K562 (cell line): ENCODE measurements around the gene TMEM225B. TPM values are rescaled to one million over a fixed set of nuclear protein-coding genes. Genes with fewer than 3 reads are reported as not detected.
A peak's percentile ranks its signal among the peaks of the same experiment; 100 is the strongest.

ENCODE experiments used
- BRF1 ChIP-seq: IDR thresholded peaks from 3 replicates; pipeline ENCODE4 v1.6.1; 2011; ENCODE audit warnings: borderline replicate concordance, mild to moderate bottlenecking; ENCODE audit not compliant: insufficient read length; ENCODE audit errors: extremely low read depth
- CCNT2 ChIP-seq: IDR thresholded peaks from 2 replicates; pipeline ENCODE4 v1.6.1; 2011; ENCODE audit warnings: borderline replicate concordance, low read depth, mild to moderate bottlenecking, moderate library complexity, mixed read lengths, low read length; ENCODE audit not compliant: insufficient read length; ENCODE audit errors: extremely low read depth
- EWSR1 ChIP-seq: fragments of 450-650 bp; IDR thresholded peaks from 2 replicates; pipeline ENCODE4 v1.6.1; 2018; ENCODE audit warnings: borderline replicate concordance, mild to moderate bottlenecking, low read depth, moderate library complexity; ENCODE audit not compliant: partially characterized antibody
- FOXK1 ChIP-seq: sonication (generic); formaldehyde crosslinking; IDR thresholded peaks from 2 replicates; pipeline ENCODE4 v1.8.0; 2022; ENCODE audit warnings: missing genetic modification reagents, mild to moderate bottlenecking, borderline replicate concordance
- KDM4B ChIP-seq, 2 experiments: fragments of 450-650 bp in 1 of 2; sonication (generic) in 1 of 2; IDR thresholded peaks; 2 replicates each; pipeline ENCODE4 v1.6.1; 2016 to 2017; ENCODE audit warnings: borderline replicate concordance in 2 of 2, antibody characterized with exemption in 1 of 2, low read depth in 1 of 2, mild to moderate bottlenecking in 1 of 2
- LEF1 ChIP-seq: fragments of 450-650 bp; IDR thresholded peaks from 2 replicates; pipeline ENCODE4 v1.6.1; 2016; ENCODE audit warnings: mild to moderate bottlenecking
- PHF8 ChIP-seq: fragments of 200-600 bp; sonication (generic); IDR thresholded peaks from 2 replicates; pipeline ENCODE4 v1.6.1; 2012; ENCODE audit warnings: mixed run types, mild to moderate bottlenecking, inconsistent platforms, low read length, moderate library complexity, borderline replicate concordance
- PML ChIP-seq: IDR thresholded peaks from 2 replicates; pipeline ENCODE4 v1.6.1; 2012; ENCODE audit warnings: low read length, inconsistent platforms
- SPI1 ChIP-seq: IDR thresholded peaks from 2 replicates; pipeline ENCODE4 v1.6.1; 2011; ENCODE audit warnings: low read depth, low read length, control low read depth, borderline replicate concordance
- TAF1 ChIP-seq: IDR thresholded peaks from 2 replicates; pipeline ENCODE4 v1.6.1; 2011; ENCODE audit warnings: mild to moderate bottlenecking, low read length, moderate library complexity; ENCODE audit not compliant: insufficient read depth, control insufficient read depth, severe bottlenecking; ENCODE audit errors: extremely low read depth
- TAF9B ChIP-seq: fragments of 450-650 bp; IDR thresholded peaks from 2 replicates; pipeline ENCODE4 v1.6.1; 2018; ENCODE audit warnings: mild to moderate bottlenecking; ENCODE audit not compliant: partially characterized antibody
- ZFX ChIP-seq: sonication (generic); formaldehyde crosslinking; IDR thresholded peaks from 2 replicates; pipeline ENCODE4 v1.8.0; 2022; ENCODE audit warnings: mild to moderate bottlenecking, missing genetic modification reagents, moderate library complexity
- ZKSCAN3 ChIP-seq: fragments of 250-450 bp; sonication (Bioruptor Pico); IDR thresholded peaks from 2 replicates; pipeline ENCODE4 v1.4.0; 2020
- ZKSCAN8 ChIP-seq: fragments of 200-800 bp; sonication (Bioruptor generic); IDR thresholded peaks from 2 replicates; pipeline ENCODE4 v1.6.1; 2016; ENCODE audit warnings: missing genetic modification characterization, missing compliant biosample characterization
- ZNF175 ChIP-seq: fragments of 200-800 bp; sonication (Bioruptor generic); IDR thresholded peaks from 2 replicates; pipeline ENCODE4 v1.6.1; 2016; ENCODE audit warnings: low read depth, mild to moderate bottlenecking, missing genetic modification characterization, missing compliant biosample characterization
- polyA plus RNA-seq, 8 experiments: library from polyadenylated mRNA; depleted of rRNA in 4 of 8; stranded (reverse) in 5 of 8; unstranded in 3 of 8; fragments of >200 nt; fragmentation: Nextera tagmentation in 2 of 8; fragmentation: Illumina TruSeq in 1 of 8; extraction: Ambion mirVana in 2 of 8; extraction: Trizol in 1 of 8; gene quantifications; 2 replicates each; pipeline versions ENCODE4 v1.2.1 to v1.2.3, GENCODE V29; 2011 to 2014; ENCODE audit warnings: inconsistent platforms in 1 of 8, missing spikeins in 1 of 8
- total RNA-seq, 7 experiments: library from RNA; depleted of rRNA in 6 of 7; stranded (reverse); fragments of >200 nt in 6 of 7; fragmentation: Illumina TruSeq in 2 of 7; extraction: Trizol in 2 of 7; gene quantifications; 2 replicates each; pipeline versions ENCODE4 v1.2.1 to v1.2.3, GENCODE V29; 2011 to 2021; ENCODE audit warnings: low replicate concordance in 1 of 7
- TF ChIP-seq, protein P1 (sequence below): fragments of 450-650 bp; IDR thresholded peaks from 2 replicates; pipeline ENCODE4 v1.6.1; 2017; ENCODE audit warnings: antibody characterized with exemption, mild to moderate bottlenecking
- TF ChIP-seq, protein P2 (sequence below): fragments of 250-450 bp; sonication (Bioruptor Pico); IDR thresholded peaks from 2 replicates; pipeline ENCODE4 v1.8.0; 2021; ENCODE audit warnings: moderate library complexity, mild to moderate bottlenecking, inconsistent platforms
- TF ChIP-seq, protein P3 (sequence below): sonication (generic); formaldehyde crosslinking; IDR thresholded peaks from 2 replicates; pipeline ENCODE4 v1.8.0; 2022; ENCODE audit warnings: mild to moderate bottlenecking, missing genetic modification reagents, borderline replicate concordance

The TMEM225B gene
- total and polyA plus RNA-seq, 9 of the 15 experiments (the other 6 are each of a cell fraction or from before 2014, with no cell fraction given), result 0.08 to 0.73 (median 0.56) TPM

DNA sequence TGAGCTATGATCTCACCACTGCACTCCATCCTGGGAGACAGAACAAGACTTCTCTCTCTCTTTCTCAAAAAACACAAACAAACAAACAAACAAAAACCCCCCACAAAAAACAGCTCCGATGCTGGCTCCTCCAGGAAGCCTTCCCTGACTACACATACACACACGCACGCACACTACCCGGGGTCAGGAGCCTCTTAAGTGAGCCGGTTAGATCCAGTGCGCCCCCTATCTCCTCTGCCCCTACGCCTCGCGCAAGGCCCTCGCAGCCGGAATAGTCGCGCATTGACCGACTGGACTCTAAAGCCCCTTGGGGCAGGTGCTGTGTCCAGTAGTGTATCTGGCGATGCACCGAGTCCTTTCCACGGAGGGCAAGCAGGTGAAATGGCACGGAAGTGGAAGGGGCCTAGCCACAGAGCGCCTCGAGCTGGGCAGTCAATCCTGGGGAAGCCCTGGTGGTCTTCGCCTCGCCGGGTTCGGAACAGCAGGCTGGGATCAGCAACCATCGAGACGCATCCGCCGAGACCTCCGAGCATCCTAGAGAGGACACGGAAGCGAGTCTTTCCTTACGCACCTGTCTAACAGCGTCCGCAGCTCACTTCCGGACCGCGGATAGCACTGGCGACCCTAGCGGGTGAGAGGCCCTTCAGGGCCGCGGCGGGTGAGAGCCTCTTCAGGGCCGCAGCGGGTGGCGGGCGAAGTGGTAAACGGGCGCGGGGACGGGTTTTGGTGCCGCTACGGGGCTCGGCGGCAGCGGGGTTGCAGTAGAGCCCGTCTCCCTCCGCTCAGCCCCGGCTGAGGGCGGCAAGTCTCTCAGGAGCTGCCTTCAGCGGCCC is 18.5 kb downstream of the TMEM225B start, which contains the start of gene ZSCAN25 (continued):
- TF ChIP-seq, protein P1, sequence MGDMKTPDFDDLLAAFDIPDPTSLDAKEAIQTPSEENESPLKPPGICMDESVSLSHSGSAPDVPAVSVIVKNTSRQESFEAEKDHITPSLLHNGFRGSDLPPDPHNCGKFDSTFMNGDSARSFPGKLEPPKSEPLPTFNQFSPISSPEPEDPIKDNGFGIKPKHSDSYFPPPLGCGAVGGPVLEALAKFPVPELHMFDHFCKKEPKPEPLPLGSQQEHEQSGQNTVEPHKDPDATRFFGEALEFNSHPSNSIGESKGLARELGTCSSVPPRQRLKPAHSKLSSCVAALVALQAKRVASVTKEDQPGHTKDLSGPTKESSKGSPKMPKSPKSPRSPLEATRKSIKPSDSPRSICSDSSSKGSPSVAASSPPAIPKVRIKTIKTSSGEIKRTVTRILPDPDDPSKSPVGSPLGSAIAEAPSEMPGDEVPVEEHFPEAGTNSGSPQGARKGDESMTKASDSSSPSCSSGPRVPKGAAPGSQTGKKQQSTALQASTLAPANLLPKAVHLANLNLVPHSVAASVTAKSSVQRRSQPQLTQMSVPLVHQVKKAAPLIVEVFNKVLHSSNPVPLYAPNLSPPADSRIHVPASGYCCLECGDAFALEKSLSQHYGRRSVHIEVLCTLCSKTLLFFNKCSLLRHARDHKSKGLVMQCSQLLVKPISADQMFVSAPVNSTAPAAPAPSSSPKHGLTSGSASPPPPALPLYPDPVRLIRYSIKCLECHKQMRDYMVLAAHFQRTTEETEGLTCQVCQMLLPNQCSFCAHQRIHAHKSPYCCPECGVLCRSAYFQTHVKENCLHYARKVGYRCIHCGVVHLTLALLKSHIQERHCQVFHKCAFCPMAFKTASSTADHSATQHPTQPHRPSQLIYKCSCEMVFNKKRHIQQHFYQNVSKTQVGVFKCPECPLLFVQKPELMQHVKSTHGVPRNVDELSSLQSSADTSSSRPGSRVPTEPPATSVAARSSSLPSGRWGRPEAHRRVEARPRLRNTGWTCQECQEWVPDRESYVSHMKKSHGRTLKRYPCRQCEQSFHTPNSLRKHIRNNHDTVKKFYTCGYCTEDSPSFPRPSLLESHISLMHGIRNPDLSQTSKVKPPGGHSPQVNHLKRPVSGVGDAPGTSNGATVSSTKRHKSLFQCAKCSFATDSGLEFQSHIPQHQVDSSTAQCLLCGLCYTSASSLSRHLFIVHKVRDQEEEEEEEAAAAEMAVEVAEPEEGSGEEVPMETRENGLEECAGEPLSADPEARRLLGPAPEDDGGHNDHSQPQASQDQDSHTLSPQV, result 0 out of 2 replicates have a peak, but pooled peaks have one; percentile 0
- TF ChIP-seq, protein P2, sequence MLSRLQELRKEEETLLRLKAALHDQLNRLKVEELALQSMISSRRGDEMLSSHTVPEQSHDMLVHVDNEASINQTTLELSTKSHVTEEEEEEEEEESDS (CRISPR knock-in tag), result no peak
- TF ChIP-seq EWSR1 (no peak), TAF9B (peak; percentile 97), ZFX (CRISPR knock-in tag) (peak; percentile 95), PML (peak; percentile 92), TAF1 (peak; percentile 97), KDM4B (IDR thresholded peaks at IDR 0.05; ENCODE audit: borderline replicate concordance in 2 of 2, low read depth in 1 of 2) (peak in 1 of 2 experiments; percentile 99; a peak in 2 of 4 replicates), ZKSCAN3 (CRISPR knock-in tag) (no peak), SPI1 (peak; percentile 13; the same call in 1 of the 2 replicates), CCNT2 (peak; percentile 72), BRF1 (no peak), ZNF175 (no peak), ZKSCAN8 (CRISPR knock-in tag) (peak; percentile 45; the same call in 1 of the 2 replicates), LEF1 (peak; percentile 18), FOXK1 (CRISPR knock-in tag) (peak; percentile 92; the same call in 1 of the 2 replicates), PHF8 (peak; percentile 97)
- TF ChIP-seq, protein P3, sequence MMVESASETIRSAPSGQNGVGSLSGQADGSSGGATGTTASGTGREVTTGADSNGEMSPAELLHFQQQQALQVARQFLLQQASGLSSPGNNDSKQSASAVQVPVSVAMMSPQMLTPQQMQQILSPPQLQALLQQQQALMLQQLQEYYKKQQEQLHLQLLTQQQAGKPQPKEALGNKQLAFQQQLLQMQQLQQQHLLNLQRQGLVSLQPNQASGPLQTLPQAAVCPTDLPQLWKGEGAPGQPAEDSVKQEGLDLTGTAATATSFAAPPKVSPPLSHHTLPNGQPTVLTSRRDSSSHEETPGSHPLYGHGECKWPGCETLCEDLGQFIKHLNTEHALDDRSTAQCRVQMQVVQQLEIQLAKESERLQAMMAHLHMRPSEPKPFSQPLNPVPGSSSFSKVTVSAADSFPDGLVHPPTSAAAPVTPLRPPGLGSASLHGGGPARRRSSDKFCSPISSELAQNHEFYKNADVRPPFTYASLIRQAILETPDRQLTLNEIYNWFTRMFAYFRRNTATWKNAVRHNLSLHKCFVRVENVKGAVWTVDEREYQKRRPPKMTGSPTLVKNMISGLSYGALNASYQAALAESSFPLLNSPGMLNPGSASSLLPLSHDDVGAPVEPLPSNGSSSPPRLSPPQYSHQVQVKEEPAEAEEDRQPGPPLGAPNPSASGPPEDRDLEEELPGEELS (CRISPR knock-in tag), result peak; percentile 41; the same call in 1 of the 2 replicates
